HG03442 (cell line): ENCODE results near the gene EFNA5.

Experiments
- ATAC-seq: cut with Tn5 transposase; IDR thresholded peaks from one replicate; pipeline ENCODE4 v1.9.1; 2021; ENCODE audit warnings: mild to moderate bottlenecking, moderate library complexity; ENCODE audit not compliant: unreplicated experiment

EFNA5 gene

DNA sequence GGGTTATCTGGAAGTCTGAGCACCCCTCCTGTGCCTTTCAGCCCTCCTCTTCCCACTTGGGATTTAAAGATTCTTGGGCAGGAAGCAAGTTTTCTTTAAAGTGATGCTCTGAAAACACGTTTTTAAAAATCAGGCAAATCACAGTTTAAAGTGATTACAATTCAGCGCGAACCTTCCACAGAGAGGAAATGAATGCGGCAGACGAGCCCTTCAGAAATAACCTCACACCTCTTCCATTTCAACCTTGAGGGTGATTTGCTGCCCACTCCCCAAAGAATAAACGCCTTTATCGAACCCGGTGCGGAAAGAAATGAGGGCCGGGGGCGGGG, 2.3 kb upstream of the EFNA5 start:
- ATAC-seq: no peak

DNA sequence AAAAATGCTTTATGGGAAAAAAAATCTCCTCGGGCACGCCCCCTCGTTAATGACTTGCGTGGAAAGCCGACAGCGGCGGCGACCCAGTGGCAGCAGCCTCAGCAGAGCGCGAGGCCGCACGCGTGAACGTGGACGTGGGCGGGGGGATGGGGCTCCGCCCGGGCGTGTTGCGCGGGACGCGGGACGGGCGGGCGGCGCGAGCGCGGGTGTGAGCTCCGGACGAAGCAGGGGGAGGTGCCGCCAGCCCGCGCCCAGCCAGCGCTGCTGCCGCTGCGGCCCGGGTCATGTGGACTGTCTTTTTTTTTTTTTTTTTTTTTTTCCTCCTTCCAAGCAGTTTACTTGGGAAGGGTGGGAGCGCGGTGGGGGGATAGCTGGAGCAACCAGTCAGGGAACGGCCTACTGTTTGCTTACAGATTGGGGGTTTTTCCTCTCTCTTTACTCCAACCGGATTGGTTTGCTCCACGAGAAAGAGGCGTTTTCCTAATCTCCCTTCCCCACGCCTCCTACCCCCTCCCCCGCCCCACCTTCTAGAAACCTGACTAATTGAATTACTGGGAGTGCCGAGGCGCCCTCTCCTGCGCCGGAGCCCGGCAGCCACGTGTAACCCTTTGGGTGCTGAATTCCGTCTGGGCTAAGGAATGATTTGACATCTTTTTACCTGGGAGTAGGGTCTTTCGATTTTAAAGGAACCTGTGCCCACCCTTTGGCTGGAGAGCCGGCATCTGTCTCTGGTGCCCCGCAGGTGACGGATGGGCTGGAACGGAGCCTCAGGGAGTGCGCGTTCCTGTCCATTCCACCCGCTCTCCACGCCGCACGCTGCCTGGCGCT, 1.7 kb upstream of the EFNA5 start:
- no peak for ATAC-seq

DNA sequence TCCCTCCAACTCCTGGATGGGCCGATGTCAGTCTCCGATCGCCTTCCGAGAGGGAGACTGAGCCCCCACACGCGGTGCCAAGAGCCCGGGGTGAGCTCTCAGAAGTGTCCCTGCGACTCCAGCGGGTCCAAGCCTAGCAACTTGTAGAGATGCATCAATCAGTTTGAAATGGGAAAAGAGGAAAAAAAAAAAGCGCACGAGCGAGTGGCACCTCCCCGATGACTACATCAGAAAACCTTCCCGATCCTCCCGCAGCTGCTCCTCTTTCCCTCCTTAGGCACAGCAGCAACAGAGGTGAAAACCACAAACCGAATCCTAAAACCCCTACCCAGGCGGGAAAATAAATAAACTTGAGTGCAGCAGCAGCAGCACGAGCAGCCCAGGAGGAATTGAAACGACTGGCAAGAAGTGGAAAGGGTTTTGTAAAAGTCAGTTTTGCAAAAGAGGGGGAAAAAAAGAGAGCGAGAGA, 1.0 kb upstream of the EFNA5 start:
- no peak for ATAC-seq

DNA sequence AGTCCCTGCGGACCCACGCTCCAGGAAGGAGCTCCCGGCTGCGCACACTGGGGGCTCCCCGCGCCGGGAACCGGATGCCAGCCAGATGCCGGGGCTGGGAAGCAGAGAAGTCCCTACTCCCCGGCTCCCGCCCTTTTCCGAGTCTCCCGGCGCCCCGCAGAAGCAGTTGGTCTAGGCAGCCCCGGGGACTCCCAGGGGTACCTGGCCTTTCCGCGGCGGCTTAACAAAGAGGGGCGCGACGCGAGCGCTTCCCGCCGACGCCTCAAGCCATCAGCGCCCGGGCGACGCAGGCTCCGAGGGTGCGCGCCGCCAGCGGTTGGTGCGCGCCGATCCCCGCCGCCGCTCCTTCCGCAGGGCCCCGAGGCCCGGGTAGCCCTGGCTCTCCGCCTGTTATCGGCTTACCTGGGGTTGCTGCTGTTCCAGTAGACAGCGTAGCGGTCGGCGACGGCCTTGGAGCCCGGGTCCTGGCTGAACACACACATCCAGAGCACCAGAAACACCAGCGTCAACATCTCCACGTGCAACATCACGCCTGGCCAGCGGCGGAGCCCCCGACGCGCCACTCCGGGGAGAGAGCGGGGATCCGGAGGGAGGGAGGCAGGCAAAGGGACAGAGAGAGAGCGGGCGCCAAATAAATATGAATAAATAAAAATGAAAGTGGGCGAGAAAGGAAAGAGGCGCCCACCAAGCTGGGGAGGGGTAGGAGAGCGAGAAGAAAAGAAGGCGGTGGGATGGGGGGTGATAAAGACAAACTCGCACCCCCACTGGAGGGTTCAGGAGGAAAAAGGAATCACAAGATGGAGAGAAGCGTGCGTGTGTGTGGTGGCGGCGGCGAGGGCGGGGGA, 428 bp downstream of the EFNA5 start:
- no peak for ATAC-seq

DNA sequence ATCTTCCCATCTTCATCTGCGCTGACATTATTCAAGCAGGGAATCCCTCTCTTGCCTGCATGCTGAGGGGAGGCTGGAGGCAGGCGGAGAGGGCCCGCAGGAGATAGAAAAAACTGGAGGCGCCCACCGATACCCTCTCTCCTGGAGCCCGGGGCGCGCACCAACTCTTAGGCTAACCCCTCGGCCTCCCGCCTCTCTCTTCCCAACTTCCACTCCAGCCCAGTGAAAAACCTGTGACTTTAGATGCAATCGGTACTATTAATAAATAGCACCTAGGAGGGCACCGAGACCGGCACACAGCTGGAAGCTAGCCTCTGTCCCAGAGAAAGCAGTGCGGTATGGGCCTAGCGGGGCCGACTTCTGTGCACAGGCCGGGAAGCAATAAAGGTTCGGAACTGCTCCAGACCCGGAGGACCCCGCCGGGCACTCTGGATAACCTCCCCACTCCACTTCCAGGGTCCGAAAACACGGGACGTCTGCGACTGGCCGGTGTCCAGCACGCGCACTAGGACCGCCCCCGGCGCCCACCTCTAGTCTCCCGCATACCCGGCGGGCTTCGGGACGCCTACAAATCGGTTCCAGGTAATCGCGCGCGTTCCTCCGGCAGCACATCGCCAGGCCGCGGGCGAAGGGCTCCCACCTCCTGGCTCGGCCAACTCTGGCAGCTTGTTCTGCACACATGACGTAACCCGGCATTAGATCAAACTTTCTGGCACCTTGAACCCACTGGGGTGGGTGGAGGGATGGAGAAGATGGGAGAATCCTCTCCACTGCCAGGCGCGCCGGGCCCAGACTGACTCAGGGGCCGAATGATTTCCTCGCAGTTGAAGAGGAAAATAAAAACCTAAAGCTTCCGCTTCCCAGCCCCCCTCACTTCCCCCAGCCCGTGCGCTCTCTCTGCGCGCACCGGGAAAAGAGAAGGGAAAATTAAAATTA, 1.4 kb downstream of the EFNA5 start:
- ATAC-seq: no peak

DNA sequence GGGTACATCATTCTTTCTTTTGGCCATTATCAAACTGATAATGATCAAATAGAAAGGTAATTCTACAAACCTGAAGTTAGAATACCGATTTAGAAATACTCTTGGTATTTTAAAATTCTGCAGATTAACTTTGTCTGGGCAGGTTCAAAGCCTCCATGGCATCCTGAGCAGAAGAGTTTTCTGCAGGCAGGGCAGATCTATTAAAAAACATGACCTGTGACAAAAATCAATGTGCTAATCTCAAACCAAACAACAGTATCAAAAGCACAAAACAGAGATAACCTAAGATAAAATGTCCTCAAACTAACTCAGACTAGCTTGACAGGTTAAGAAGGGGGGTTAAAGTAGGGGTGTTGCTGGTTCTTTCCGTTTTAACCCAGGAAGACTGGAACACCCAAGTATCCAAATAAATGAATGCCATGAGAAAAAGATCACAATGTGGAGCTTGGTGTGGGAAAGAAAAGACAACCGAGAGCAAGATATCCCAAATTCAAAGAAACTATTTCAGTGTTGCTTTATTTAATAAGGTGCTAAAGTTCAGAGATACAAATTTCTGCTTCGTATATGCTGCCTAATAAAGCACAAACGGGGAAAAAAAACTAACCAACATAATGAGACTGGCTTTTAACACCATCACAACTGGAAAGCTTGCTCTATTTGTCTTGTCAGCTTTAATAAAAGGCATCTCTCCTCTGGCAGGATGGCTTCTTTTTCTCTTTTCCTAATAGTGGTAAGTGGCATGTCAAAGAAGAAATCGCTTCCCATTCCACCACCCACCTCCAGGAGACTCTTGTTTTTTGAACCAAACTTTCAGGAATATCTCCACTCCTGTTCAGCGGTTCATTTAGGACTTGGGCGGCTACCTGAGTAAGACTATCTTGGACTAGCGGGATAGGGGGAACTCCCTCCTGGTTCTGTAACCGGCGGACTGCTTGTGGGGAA, 2.3 kb downstream of the EFNA5 start:
- ATAC-seq: no peak

DNA sequence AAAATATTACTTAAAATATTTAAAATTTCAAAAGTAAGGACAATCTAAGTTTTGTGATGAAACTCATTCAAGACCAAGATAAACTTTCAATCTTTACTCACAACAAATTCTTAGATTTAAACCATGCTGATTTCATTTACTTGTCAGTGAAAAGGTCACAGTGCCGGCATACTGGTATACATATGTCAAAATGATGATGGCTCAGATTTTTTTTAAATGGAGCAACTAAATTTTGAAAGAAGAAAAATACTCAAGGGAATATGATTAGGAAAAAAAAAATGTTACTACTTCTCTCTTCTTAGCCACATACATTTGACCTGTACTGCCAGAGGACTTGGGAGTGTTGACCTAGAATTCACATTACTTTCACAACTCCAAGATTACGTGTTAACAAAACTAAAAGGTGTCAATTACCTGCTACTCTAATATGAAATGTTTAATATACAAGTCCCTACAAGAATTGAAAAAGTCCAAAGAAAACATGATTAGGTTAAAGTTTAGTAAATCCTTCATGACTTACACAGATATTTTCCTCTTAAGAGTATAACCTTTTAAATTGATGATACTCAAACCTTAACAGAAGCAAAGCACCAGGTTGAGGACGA, 4.6 kb downstream of the EFNA5 start:
- ATAC-seq: no peak

DNA sequence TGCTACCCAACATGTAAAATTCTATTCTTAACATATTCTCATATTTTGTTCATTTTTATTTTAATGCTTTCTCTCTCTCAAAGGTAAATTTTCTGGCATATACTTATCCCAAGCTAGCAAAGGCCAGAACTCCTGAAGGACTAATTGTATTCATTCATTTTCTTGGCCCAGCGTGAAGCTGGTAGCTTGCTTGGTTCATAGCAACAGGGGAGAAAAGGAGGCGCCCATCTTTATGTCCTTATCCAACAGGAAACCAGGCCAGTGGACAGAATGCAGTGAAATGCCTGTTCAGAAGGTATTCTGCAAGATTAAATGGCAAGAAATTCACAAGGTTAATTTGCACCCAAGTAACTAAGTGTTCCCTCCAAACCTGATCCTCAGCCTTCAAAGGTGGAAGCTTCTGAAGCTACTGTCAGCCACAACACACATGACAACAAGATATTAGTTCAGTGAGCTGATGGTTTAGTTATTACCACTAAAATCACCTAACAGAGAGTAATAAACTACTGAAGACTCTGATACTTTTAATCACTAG, 5.6 kb downstream of the EFNA5 start:
- no peak for ATAC-seq

DNA sequence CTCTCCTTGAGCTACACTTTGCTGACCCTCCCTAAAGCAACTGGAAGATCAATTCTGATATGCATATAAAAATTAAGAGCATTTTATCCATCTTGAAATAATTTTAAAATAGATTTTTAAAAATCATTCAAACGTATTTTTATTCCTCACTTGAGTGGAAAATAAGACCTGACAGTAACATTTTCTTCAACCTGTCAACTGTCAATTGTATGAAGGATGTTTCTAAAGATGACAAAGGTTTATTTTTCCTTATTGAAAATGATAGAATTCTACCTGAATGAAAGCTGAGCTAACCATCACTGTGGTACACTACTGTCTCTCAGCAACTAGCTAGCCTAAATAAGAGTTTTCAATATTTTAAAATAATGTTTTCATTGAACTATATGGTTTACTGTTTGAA, 7.0 kb downstream of the EFNA5 start:
- ATAC-seq: no peak

DNA sequence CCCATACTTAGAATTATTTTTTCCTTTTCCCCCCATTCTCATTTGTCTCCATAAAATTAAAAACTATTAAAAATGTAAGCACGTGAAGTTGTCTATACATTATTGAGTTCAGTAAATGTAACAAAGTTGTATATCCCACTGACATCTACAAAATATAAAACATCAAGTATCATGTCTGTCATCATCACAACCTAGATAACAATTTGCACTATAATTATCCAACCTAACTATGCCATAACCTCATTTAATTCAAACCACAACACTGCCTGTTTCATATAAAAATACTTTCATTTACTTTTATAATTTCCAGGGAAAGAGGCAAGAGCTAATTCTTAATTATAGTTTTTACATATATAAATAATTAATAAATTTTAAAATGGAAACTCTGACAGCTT, 9.1 kb downstream of the EFNA5 start:
- ATAC-seq: no peak

DNA sequence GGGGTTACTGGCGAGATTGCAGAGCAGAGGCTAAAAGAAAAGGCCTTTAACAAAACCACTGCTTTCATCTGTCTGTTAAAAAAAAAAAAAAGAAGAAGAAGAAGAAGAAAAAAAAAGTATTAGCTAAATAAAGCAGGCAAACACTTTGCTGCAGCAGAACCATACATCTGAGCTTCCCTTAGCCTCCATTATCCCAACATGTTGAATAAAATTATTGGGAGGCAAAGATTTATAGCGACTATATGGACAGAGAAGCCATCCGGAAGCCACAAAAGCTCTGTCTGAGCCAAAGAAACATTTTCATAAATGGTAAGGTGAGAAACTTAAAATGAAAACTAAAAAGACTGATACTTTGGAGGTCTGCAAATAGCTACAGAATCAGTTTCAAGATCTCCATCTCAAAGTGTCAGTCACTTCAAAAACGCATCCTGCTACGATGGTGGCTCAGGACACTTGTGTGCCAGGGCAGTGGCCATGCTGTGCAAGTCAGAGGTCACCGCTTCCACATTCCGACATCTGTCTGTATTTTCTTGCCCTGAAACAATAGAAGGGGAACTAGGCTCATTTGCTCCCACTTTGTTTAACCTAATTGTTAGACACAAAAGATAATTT, 9.6 kb downstream of the EFNA5 start:
- no peak for ATAC-seq

DNA sequence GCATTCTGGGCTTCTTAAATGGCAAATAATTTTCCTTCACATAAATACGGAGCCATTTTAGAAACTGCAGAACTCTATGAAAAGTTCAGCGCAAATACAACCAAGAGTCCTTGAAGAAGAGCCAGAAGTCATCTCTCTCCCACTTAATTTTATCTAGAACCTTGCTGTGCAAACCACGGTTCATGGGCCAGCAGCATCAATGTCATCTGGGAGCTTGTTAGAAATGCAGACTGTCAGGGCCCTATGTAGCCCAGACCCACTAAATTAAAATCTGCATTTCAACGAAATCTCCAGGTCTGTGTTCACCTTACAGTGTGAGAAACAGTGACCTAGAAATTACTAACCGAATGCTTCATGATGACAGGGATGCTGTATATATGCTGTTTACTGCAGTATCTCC, 12.2 kb downstream of the EFNA5 start:
- ATAC-seq: no peak

DNA sequence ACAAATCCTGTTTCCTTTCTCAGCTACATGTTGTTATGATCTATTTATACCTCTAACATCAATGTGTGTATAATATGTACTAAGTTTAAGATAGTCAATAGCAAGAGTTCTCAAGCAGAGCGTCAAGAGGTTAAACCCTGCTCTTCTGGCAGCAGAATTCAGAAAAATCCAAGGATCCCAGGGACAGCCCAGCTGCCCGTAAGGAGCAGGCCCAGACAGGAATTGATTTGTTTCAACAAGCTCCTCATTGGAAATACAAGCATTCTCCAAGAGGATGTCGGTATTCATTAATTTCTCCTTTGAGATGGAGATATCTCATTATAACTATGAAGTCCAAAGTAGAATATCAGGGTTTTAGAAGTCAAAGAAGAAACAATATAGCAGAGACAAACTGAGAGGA, 14.9 kb downstream of the EFNA5 start:
- ATAC-seq: no peak

DNA sequence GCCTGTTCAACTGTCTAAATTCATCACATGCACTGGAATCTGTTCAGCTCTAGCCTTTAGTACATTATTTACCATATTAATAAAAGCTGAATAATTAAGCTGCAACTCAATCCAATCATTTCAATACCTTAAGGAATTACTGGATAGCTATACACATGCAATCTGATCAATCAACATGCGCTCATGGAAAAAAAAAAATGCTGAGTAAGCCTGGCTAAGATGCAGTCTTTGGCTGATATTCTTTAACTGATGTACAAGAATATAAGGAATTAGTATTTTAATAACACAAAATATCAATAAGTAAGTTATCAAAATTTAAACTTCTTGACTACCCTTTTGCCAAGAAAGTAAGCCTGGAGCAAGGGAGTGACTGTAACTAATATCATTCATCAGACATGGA, 15.9 kb downstream of the EFNA5 start:
- no peak for ATAC-seq

DNA sequence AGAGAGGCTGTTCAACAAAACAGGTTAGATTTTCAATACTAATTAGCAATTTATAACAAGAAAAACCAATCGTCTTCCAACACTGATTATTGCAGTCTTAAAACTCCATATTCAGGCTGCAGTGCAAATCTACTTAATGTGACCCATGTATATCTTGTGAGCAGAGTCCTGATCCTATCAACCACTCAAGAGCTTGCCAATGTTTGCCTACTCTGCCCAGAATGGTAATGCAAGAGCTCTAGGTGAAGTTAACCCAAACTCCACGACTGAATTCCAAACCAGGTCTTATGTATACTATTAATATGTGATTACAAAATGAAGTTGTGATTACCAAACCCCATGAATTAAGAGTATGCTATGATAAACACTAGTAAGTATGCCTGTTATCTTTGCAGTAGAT, 17.1 kb downstream of the EFNA5 start:
- no peak for ATAC-seq

DNA sequence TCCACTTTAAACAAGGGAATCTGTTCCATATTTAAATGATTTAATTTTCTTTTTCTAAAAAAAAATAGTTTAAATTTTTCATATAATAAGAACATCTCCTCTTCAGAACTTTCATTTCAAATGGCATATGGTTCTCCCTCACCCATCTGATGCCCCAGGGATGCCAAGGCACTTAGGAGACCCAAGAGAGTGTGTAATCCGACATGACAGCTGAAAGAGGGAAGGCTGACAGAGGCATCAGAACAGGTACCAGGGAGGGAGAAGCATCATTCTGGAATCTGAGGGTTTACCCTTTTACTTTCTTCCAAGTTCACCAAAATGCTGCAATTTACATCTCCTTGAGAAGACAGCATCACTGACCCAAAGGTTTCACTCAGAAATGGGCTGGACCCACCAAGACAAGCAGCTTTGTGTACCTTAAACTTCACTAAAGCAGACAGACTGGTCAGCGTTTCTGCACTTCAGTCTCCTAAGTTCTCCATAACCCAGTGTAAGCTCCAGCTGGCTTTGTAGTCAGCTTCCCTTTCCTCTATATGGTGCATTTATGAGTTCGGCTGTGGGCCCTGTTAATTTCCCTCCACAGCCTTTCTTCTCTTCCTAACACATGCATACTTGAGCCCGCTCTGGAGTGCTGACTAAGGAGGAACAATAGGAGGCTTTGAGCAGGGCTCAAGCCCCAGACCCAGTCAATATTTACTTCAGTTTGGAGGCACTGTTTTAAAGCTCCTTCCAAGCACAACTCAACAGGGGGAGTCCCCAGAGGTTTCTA, 17.7 kb downstream of the EFNA5 start:
- no peak for ATAC-seq

DNA sequence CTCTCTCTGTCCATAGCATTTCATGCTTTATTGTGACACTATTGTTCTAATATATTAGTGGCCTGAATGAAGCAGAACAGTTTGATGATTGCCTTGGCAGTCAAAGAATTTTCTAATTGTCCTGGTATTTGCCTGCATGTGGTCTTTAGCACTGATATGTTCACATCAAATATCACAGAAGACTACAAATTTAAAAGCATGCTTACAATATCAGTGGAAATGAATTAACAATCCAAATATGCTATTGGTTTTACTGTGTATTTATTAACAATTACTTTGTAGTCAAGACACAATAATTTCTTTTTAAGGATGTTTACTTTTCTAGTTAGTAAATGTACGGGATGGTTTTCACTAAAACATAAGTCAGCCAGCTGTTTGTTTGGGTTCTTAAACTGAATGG, 18.3 kb downstream of the EFNA5 start:
- no peak for ATAC-seq

DNA sequence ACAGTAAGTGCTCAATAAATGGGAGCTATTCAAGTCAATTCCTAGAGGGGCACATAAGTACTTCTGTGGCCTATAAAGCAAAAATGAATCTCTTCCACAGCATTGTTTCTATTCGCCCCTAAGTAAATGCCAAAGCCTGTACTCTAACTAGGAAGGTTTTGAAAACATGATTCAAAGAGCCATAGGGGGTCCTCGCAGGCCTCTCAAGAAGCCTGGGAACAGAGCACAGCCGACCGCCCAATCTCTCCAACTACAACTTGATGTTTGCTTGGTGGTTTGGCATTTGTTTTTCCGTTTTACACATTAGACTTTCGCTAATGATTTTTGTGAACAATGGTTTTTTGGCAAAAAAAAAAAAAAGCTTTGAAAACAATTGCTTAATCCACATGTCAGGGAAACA, 19.4 kb downstream of the EFNA5 start:
- ATAC-seq: no peak
